ENCODE data around the gene NOX4.
"Not testable (repeated sequence)": the region's sequence is repeated elsewhere in the genome, so short reads cannot be mapped to it uniquely, and the experiment has no call there.

The NOX4 gene

GRCh38 chr11:89358761-89359160 lies 132.4 kb downstream of the NOX4 start:
- no peak for TF ChIP-seq EZH2 (optimal IDR thresholded peaks at IDR 0.05; ENCODE audit: low read depth, low read length)
- no peak for TF ChIP-seq CTCF (IDR thresholded peaks at IDR 0.05; ENCODE audit: low read length)
- no peak for TF ChIP-seq EZH2phosphoT487 (IDR thresholded peaks at IDR 0.05; ENCODE audit: low read length)
- Histone ChIP-seq H3K4me2 (ENCODE audit: low read depth, low read length) (no peak overlapping the region), H4K20me1 (ENCODE audit: insufficient read depth, low read length) (no peaks in the 10 kb centered on the region)

GRCh38 chr11:89355646-89356045 lies 135.5 kb downstream of the NOX4 start:
- H3K4me1 ChIP-seq (ENCODE audit: low read length) = no peaks in the 10 kb centered on the region
- no peak overlapping the region for H3K27ac ChIP-seq (ENCODE audit: low read length)
- DNase-seq = no peak
- H3K9ac ChIP-seq (ENCODE audit: low read length) = no peak overlapping the region
- H4K20me1 ChIP-seq (ENCODE audit: insufficient read depth, low read length) = no peaks in the 10 kb centered on the region
- H3K36me3 ChIP-seq (replicated peaks; ENCODE audit: insufficient read depth, low read length) = no peaks in the 10 kb centered on the region
- no peak overlapping the region for H2AFZ ChIP-seq (ENCODE audit: low read length)
- no peaks in the 10 kb centered on the region for H3K27me3 ChIP-seq (replicated peaks; ENCODE audit: insufficient read depth, low read length)
- TF ChIP-seq EZH2 (optimal IDR thresholded peaks at IDR 0.05; ENCODE audit: low read depth, low read length) (no peak), EZH2phosphoT487 (IDR thresholded peaks at IDR 0.05; ENCODE audit: low read length) (no peak), CTCF (IDR thresholded peaks at IDR 0.05; ENCODE audit: low read length) (no peak)
- H3F3A ChIP-seq (ENCODE audit: insufficient read depth, low read length) = no peaks in the 10 kb centered on the region
- no peaks in the 10 kb centered on the region for H3K9me2 ChIP-seq (replicated peaks; ENCODE audit: insufficient read depth, low read length)
- no peak overlapping the region for H3K4me3 ChIP-seq (ENCODE audit: low read length)
- no peaks in the 10 kb centered on the region for H3K9me3 ChIP-seq (replicated peaks; ENCODE audit: insufficient read depth, low read length)
- no peaks in the 10 kb centered on the region for H3K79me2 ChIP-seq (ENCODE audit: low read length)
- no peak overlapping the region for H3K4me2 ChIP-seq (ENCODE audit: low read depth, low read length)

More at GRCh38 chr11:89358761-89359160, 132.4 kb downstream of the NOX4 start:
- H3K9ac ChIP-seq (ENCODE audit: low read length) = no peak overlapping the region
- H3K79me2 ChIP-seq (ENCODE audit: low read length) = no peaks in the 10 kb centered on the region
- no peak overlapping the region for H3K4me3 ChIP-seq (ENCODE audit: low read length)
- H3K36me3 ChIP-seq (replicated peaks; ENCODE audit: insufficient read depth, low read length) = no peaks in the 10 kb centered on the region
- no peak overlapping the region for H2AFZ ChIP-seq (ENCODE audit: low read length)
- no peaks in the 10 kb centered on the region for H3K9me2 ChIP-seq (replicated peaks; ENCODE audit: insufficient read depth, low read length)
- no peaks in the 10 kb centered on the region for H3K4me1 ChIP-seq (ENCODE audit: low read length)
- H3K27me3 ChIP-seq (replicated peaks; ENCODE audit: insufficient read depth, low read length) = no peaks in the 10 kb centered on the region
- no peaks in the 10 kb centered on the region for H3K9me3 ChIP-seq (replicated peaks; ENCODE audit: insufficient read depth, low read length)
- DNase-seq = no peak
- no peak overlapping the region for H3K27ac ChIP-seq (ENCODE audit: low read length)
- no peaks in the 10 kb centered on the region for H3F3A ChIP-seq (ENCODE audit: insufficient read depth, low read length)

- not testable (repeated sequence) for H4K20me1 ChIP-seq (ENCODE audit: insufficient read depth, low read length); H3K79me2 ChIP-seq (ENCODE audit: low read length); H3K4me1 ChIP-seq (ENCODE audit: low read length); DNase-seq; H3K27me3 ChIP-seq (replicated peaks; ENCODE audit: insufficient read depth, low read length); H2AFZ ChIP-seq (ENCODE audit: low read length); H3K36me3 ChIP-seq (replicated peaks; ENCODE audit: insufficient read depth, low read length); H3K4me3 ChIP-seq (ENCODE audit: low read length); H3K9me3 ChIP-seq (replicated peaks; ENCODE audit: insufficient read depth, low read length); H3K27ac ChIP-seq (ENCODE audit: low read length); H3K9me2 ChIP-seq (replicated peaks; ENCODE audit: insufficient read depth, low read length); H3K9ac ChIP-seq (ENCODE audit: low read length); H3K4me2 ChIP-seq (ENCODE audit: low read depth, low read length); H3F3A ChIP-seq (ENCODE audit: insufficient read depth, low read length)
These were observed 136.7 kb downstream of the NOX4 start for GRCh38 chr11:89354513-89354912.

GRCh38 chr11:89347071-89347470 lies 144.1 kb downstream of the NOX4 start:
- H3K9me3 ChIP-seq (replicated peaks; ENCODE audit: insufficient read depth, low read length) = no peaks in the 10 kb centered on the region
- TF ChIP-seq CTCF (IDR thresholded peaks at IDR 0.05; ENCODE audit: low read length) = no peak
- no peak for TF ChIP-seq EZH2phosphoT487 (IDR thresholded peaks at IDR 0.05; ENCODE audit: low read length)
- TF ChIP-seq EZH2 (optimal IDR thresholded peaks at IDR 0.05; ENCODE audit: low read depth, low read length) = no peak
- DNase-seq = no peak
- no peaks in the 10 kb centered on the region for H3K36me3 ChIP-seq (replicated peaks; ENCODE audit: insufficient read depth, low read length)
- H3K79me2 ChIP-seq (ENCODE audit: low read length) = no peaks in the 10 kb centered on the region
- no peaks in the 10 kb centered on the region for H4K20me1 ChIP-seq (ENCODE audit: insufficient read depth, low read length)
- H3K4me2 ChIP-seq (ENCODE audit: low read depth, low read length) = no peak overlapping the region
- H3F3A ChIP-seq (ENCODE audit: insufficient read depth, low read length) = no peaks in the 10 kb centered on the region
- H3K27me3 ChIP-seq (replicated peaks; ENCODE audit: insufficient read depth, low read length) = no peaks in the 10 kb centered on the region
- H3K4me3 ChIP-seq (ENCODE audit: low read length) = no peak overlapping the region
- no peak overlapping the region for H2AFZ ChIP-seq (ENCODE audit: low read length)
- H3K9ac ChIP-seq (ENCODE audit: low read length) = no peak overlapping the region
- no peaks in the 10 kb centered on the region for H3K9me2 ChIP-seq (replicated peaks; ENCODE audit: insufficient read depth, low read length)
- H3K4me1 ChIP-seq (ENCODE audit: low read length) = no peaks in the 10 kb centered on the region
- H3K27ac ChIP-seq (ENCODE audit: low read length) = no peak overlapping the region

Measured in MM.1S (cell line).